ENCODE data around the gene TM6SF1. TPM values are rescaled to one million over a fixed set of nuclear protein-coding genes. Genes with fewer than 3 reads are reported as not detected.
"Not testable (repeated sequence)": the region's sequence is repeated elsewhere in the genome, so short reads cannot be mapped to it uniquely, and the experiment has no call there.

TM6SF1 gene
- total and polyA plus RNA-seq, 2 experiments from 2014 or later: 0.14 TPM; not detected in 1

DNA sequence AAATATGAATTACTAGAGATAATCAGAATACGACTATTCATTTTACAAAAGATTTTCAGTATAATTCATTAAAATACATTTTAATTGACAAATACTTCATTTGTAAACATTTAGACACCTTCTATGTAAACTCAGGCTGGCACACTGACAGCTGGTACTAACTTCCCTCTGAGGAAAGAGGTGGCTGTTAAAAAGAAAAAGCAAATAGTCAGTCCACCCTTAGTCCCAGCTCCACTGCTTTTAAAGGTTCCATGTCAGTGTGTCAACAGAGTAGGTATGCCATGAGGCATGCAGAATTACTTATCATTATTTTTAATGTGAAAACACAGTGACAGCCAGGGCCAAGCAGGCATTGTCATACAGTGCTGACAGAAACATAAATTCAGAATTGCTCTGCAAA, 16.1 kb downstream of the TM6SF1 start:
- no peak overlapping the region for H3K4me2 ChIP-seq (ENCODE audit: unreplicated experiment)
- 100% methylated on average over 1 of the region's 1 CpG for WGBS, 2 experiments (ENCODE audit: low coverage in 1 of 2, low lambda C conversion rate in 2 of 2, missing lambda C conversion rate in 2 of 2)
- H3K36me3 ChIP-seq (ENCODE audit: low read depth): no peaks in the 10 kb centered on the region
- H3K9me3 ChIP-seq (ENCODE audit: low read depth): no peaks in the 10 kb centered on the region
- H3K4me1 ChIP-seq (ENCODE audit: insufficient read depth): no peaks in the 10 kb centered on the region
- H3K9me2 ChIP-seq (ENCODE audit: insufficient read depth): no peaks in the 10 kb centered on the region
- no peak overlapping the region for H3K27ac ChIP-seq
- no peak overlapping the region for H2AFZ ChIP-seq
- H3K4me3 ChIP-seq: no peak overlapping the region
- in situ Hi-C loops (cut with MboI): no loop called here
- TF ChIP-seq EZH2phosphoT487 (IDR thresholded peaks at IDR 0.05; ENCODE audit: insufficient read depth, low read depth): no peak
- no peak for TF ChIP-seq EZH2 (IDR thresholded peaks at IDR 0.05; ENCODE audit: insufficient read depth, poor library complexity, severe bottlenecking)
- no peaks in the 10 kb centered on the region for H3K79me2 ChIP-seq (ENCODE audit: insufficient read depth)
- no peaks in the 10 kb centered on the region for H4K20me1 ChIP-seq (ENCODE audit: insufficient read depth)
- no peak for DNase-seq
- H3F3A ChIP-seq (ENCODE audit: insufficient read depth): no peaks in the 10 kb centered on the region
- H3K9ac ChIP-seq: no peak overlapping the region
- H3K27me3 ChIP-seq (replicated peaks; ENCODE audit: insufficient read depth): no peaks in the 10 kb centered on the region

- Histone ChIP-seq H3K4me1 (ENCODE audit: insufficient read depth) (no peaks in the 10 kb centered on the region), H3K4me3 (no peak overlapping the region), H3K79me2 (ENCODE audit: insufficient read depth) (no peaks in the 10 kb centered on the region), H4K20me1 (ENCODE audit: insufficient read depth) (no peaks in the 10 kb centered on the region), H3K4me2 (ENCODE audit: unreplicated experiment) (no peak overlapping the region), H3K27ac (no peak overlapping the region), H3K9ac (no peak overlapping the region), H3K27me3 (replicated peaks; ENCODE audit: insufficient read depth) (no peaks in the 10 kb centered on the region), H3F3A (ENCODE audit: insufficient read depth) (no peaks in the 10 kb centered on the region), H3K36me3 (ENCODE audit: low read depth) (no peaks in the 10 kb centered on the region), H3K9me2 (ENCODE audit: insufficient read depth) (no peaks in the 10 kb centered on the region), H3K9me3 (ENCODE audit: low read depth) (no peaks in the 10 kb centered on the region), H2AFZ (no peak overlapping the region)
- 76 to 79% methylated on average over 3 of the region's 3 CpGs for WGBS, 2 experiments (ENCODE audit: low coverage in 1 of 2, low lambda C conversion rate in 2 of 2, missing lambda C conversion rate in 2 of 2)
- TF ChIP-seq EZH2 (IDR thresholded peaks at IDR 0.05; ENCODE audit: insufficient read depth, poor library complexity, severe bottlenecking) (no peak), EZH2phosphoT487 (IDR thresholded peaks at IDR 0.05; ENCODE audit: insufficient read depth, low read depth) (no peak)
- in situ Hi-C loops (cut with MboI): no loop called here
- no peak for DNase-seq
Observed at GRCh38 chr15:83127547-83128150, 20.2 kb downstream of the TM6SF1 start.

- 94 to 100% methylated on average over 2 of the region's 2 CpGs for WGBS, 2 experiments (ENCODE audit: low coverage in 1 of 2, low lambda C conversion rate in 2 of 2, missing lambda C conversion rate in 2 of 2)
- H2AFZ ChIP-seq: no peak overlapping the region
- TF ChIP-seq EZH2phosphoT487 (IDR thresholded peaks at IDR 0.05; ENCODE audit: insufficient read depth, low read depth) (no peak), EZH2 (IDR thresholded peaks at IDR 0.05; ENCODE audit: insufficient read depth, poor library complexity, severe bottlenecking) (no peak)
- no peak overlapping the region for H3K4me3 ChIP-seq
- H3K79me2 ChIP-seq (ENCODE audit: insufficient read depth): no peaks in the 10 kb centered on the region
- no peaks in the 10 kb centered on the region for H3K27me3 ChIP-seq (replicated peaks; ENCODE audit: insufficient read depth)
- no peaks in the 10 kb centered on the region for H3K9me3 ChIP-seq (ENCODE audit: low read depth)
- no peak overlapping the region for H3K4me2 ChIP-seq (ENCODE audit: unreplicated experiment)
- H3F3A ChIP-seq (ENCODE audit: insufficient read depth): no peaks in the 10 kb centered on the region
- no peaks in the 10 kb centered on the region for H4K20me1 ChIP-seq (ENCODE audit: insufficient read depth)
- no peaks in the 10 kb centered on the region for H3K4me1 ChIP-seq (ENCODE audit: insufficient read depth)
- no peaks in the 10 kb centered on the region for H3K9me2 ChIP-seq (ENCODE audit: insufficient read depth)
- no peak overlapping the region for H3K9ac ChIP-seq
- no peak for DNase-seq
- no peak overlapping the region for H3K27ac ChIP-seq
- in situ Hi-C loops (cut with MboI): no loop called here
- H3K36me3 ChIP-seq (ENCODE audit: low read depth): no peaks in the 10 kb centered on the region
Observed at GRCh38 chr15:83129791-83130190, 22.3 kb downstream of the TM6SF1 start.

GRCh38 chr15:83132861-83133523, 25.5 kb downstream of the TM6SF1 start:
- H3K27me3 ChIP-seq (replicated peaks; ENCODE audit: insufficient read depth): no peaks in the 10 kb centered on the region
- no peaks in the 10 kb centered on the region for H4K20me1 ChIP-seq (ENCODE audit: insufficient read depth)
- H3K4me3 ChIP-seq: no peak overlapping the region
- in situ Hi-C loops (cut with MboI): no loop called here
- no peaks in the 10 kb centered on the region for H3F3A ChIP-seq (ENCODE audit: insufficient read depth)
- no peak overlapping the region for H3K27ac ChIP-seq
- no peaks in the 10 kb centered on the region for H3K9me3 ChIP-seq (ENCODE audit: low read depth)
- DNase-seq: no peak
- TF ChIP-seq EZH2 (IDR thresholded peaks at IDR 0.05; ENCODE audit: insufficient read depth, poor library complexity, severe bottlenecking) (no peak), EZH2phosphoT487 (IDR thresholded peaks at IDR 0.05; ENCODE audit: insufficient read depth, low read depth) (no peak)
- no peak overlapping the region for H3K9ac ChIP-seq
- H3K36me3 ChIP-seq (ENCODE audit: low read depth): no peaks in the 10 kb centered on the region
- no peak overlapping the region for H2AFZ ChIP-seq
- H3K4me2 ChIP-seq (ENCODE audit: unreplicated experiment): no peak overlapping the region
- WGBS, 2 experiments (ENCODE audit: low coverage in 1 of 2, low lambda C conversion rate in 2 of 2, missing lambda C conversion rate in 2 of 2): 85 to 86% methylated on average over 4 of the region's 4 CpGs
- no peaks in the 10 kb centered on the region for H3K79me2 ChIP-seq (ENCODE audit: insufficient read depth)
- no peaks in the 10 kb centered on the region for H3K4me1 ChIP-seq (ENCODE audit: insufficient read depth)
- no peaks in the 10 kb centered on the region for H3K9me2 ChIP-seq (ENCODE audit: insufficient read depth)

GRCh38 chr15:83142151-83142550, 34.7 kb downstream of the TM6SF1 start:
- H3K4me2 ChIP-seq (ENCODE audit: unreplicated experiment); H2AFZ ChIP-seq; H3K79me2 ChIP-seq (ENCODE audit: insufficient read depth); H3K36me3 ChIP-seq (ENCODE audit: low read depth); H3K9me3 ChIP-seq (ENCODE audit: low read depth); H3K27ac ChIP-seq; H3K4me3 ChIP-seq; H3K27me3 ChIP-seq (replicated peaks; ENCODE audit: insufficient read depth); H3K4me1 ChIP-seq (ENCODE audit: insufficient read depth); DNase-seq; H3F3A ChIP-seq (ENCODE audit: insufficient read depth); H3K9me2 ChIP-seq (ENCODE audit: insufficient read depth); in situ Hi-C loops (cut with MboI); H4K20me1 ChIP-seq (ENCODE audit: insufficient read depth); H3K9ac ChIP-seq: not testable (repeated sequence)
- WGBS, 2 experiments (ENCODE audit: low coverage in 1 of 2, low lambda C conversion rate in 2 of 2, missing lambda C conversion rate in 2 of 2): 96 to 97% methylated on average over 3 of the region's 3 CpGs
